Measurements from ENCODE around the gene RHEX. TPM values are rescaled to one million over a fixed set of nuclear protein-coding genes. Genes with fewer than 3 reads are reported as not detected.

RHEX gene
- total RNA-seq, 1 donor from 2014 or later, result not detected

GRCh38 chr1:206108635-206109034 lies 55.7 kb downstream of the RHEX start:
- Histone ChIP-seq H3K27ac (no peak overlapping the region), H3K27me3 (no peaks in the 10 kb centered on the region), H3F3A (ENCODE audit: low read depth) (no peaks in the 10 kb centered on the region), H3K79me2 (ENCODE audit: low read depth) (no peaks in the 10 kb centered on the region), H3K4me2 (no peak overlapping the region), H2AFZ (replicated peaks) (no peak overlapping the region), H4K20me1 (ENCODE audit: low read depth) (no peaks in the 10 kb centered on the region), H3K4me1 (no peaks in the 10 kb centered on the region), H3K4me3 (no peak overlapping the region), H3K9me3 (ENCODE audit: low read depth) (no peaks in the 10 kb centered on the region), H3K9ac (no peak overlapping the region), H3K36me3 (no peaks in the 10 kb centered on the region)
- TF ChIP-seq EZH2 (IDR thresholded peaks at IDR 0.05) (no peak), CTCF (IDR thresholded peaks at IDR 0.05) (no peak), EZH2phosphoT487 (IDR thresholded peaks at IDR 0.05) (no peak)
- no peak for DNase-seq (ENCODE audit: low spot score)
- Mint-ChIP-seq H3K27ac (no peak overlapping the region), H3K36me3 (no peaks in the 10 kb centered on the region), H3K9me3 (no peaks in the 10 kb centered on the region), H3K4me1 (peaks cover 23% of the 10 kb centered on the region), H3K27me3 (ENCODE audit: insufficient read depth, low read depth) (peaks cover 20% of the 10 kb centered on the region), H3K4me3 (no peak overlapping the region)

- Histone ChIP-seq H3K27me3 (no peaks in the 10 kb centered on the region), H3K36me3 (no peaks in the 10 kb centered on the region), H3K4me3 (no peak overlapping the region), H3K79me2 (ENCODE audit: low read depth) (no peaks in the 10 kb centered on the region), H3K9me3 (ENCODE audit: low read depth) (no peaks in the 10 kb centered on the region), H2AFZ (replicated peaks) (no peak overlapping the region), H4K20me1 (ENCODE audit: low read depth) (no peaks in the 10 kb centered on the region), H3K9ac (no peak overlapping the region), H3K4me2 (no peak overlapping the region), H3K27ac (no peak overlapping the region), H3F3A (ENCODE audit: low read depth) (no peaks in the 10 kb centered on the region), H3K4me1 (no peaks in the 10 kb centered on the region)
- peaks cover 22% of the 10 kb centered on the region for H3K27me3 Mint-ChIP-seq (ENCODE audit: insufficient read depth, low read depth)
- H3K27ac Mint-ChIP-seq, result no peak overlapping the region
- H3K36me3 Mint-ChIP-seq, result no peaks in the 10 kb centered on the region
- H3K4me3 Mint-ChIP-seq, result no peak overlapping the region
- H3K4me1 Mint-ChIP-seq, result peaks cover 28% of the 10 kb centered on the region
- no peak for DNase-seq (ENCODE audit: low spot score)
- no peaks in the 10 kb centered on the region for H3K9me3 Mint-ChIP-seq
- no peak for TF ChIP-seq CTCF (IDR thresholded peaks at IDR 0.05)
- no peak for TF ChIP-seq EZH2 (IDR thresholded peaks at IDR 0.05)
- no peak for TF ChIP-seq EZH2phosphoT487 (IDR thresholded peaks at IDR 0.05)
Observed at GRCh38 chr1:206109718-206110117, 56.7 kb downstream of the RHEX start.

- no peak overlapping the region for H3K4me3 ChIP-seq
- no peaks in the 10 kb centered on the region for H3K4me1 ChIP-seq
- H3K79me2 ChIP-seq (ENCODE audit: low read depth), result no peaks in the 10 kb centered on the region
- TF ChIP-seq CTCF (IDR thresholded peaks at IDR 0.05) (no peak), EZH2 (IDR thresholded peaks at IDR 0.05) (no peak), EZH2phosphoT487 (IDR thresholded peaks at IDR 0.05) (no peak)
- Mint-ChIP-seq H3K9me3 (no peaks in the 10 kb centered on the region), H3K4me1 (peaks cover 27% of the 10 kb centered on the region), H3K27me3 (ENCODE audit: insufficient read depth, low read depth) (peaks cover 23% of the 10 kb centered on the region), H3K36me3 (no peaks in the 10 kb centered on the region), H3K27ac (no peak overlapping the region), H3K4me3 (no peak overlapping the region)
- no peak overlapping the region for H3K27ac ChIP-seq
- no peaks in the 10 kb centered on the region for H3F3A ChIP-seq (ENCODE audit: low read depth)
- no peaks in the 10 kb centered on the region for H3K9me3 ChIP-seq (ENCODE audit: low read depth)
- DNase-seq (ENCODE audit: low spot score), result no peak
- H3K36me3 ChIP-seq, result no peaks in the 10 kb centered on the region
- H3K9ac ChIP-seq, result no peak overlapping the region
- H3K27me3 ChIP-seq, result peaks cover 3% of the 10 kb centered on the region
- no peaks in the 10 kb centered on the region for H4K20me1 ChIP-seq (ENCODE audit: low read depth)
- H3K4me2 ChIP-seq, result no peak overlapping the region
- H2AFZ ChIP-seq (replicated peaks), result no peak overlapping the region
Observed at GRCh38 chr1:206110161-206110560, 57.2 kb downstream of the RHEX start.

All from neural progenitor cell (in vitro differentiated cells).